Stimulated activated CD8-positive, alpha-beta memory T cell treated with anti-CD3 and anti-CD28 coated beads, Interleukin-12 subunit alpha, Interleukin-12 subunit beta, amount 100 ng/mL, for 24 hours (primary cell): ENCODE measurements around the gene HABP2.

Source experiments
- DNase-seq: peaks from one replicate; pipeline ENCODE4 v3.0.0-alpha.2; 2020; ENCODE audit errors: extremely low read depth

Gene HABP2

DNA sequence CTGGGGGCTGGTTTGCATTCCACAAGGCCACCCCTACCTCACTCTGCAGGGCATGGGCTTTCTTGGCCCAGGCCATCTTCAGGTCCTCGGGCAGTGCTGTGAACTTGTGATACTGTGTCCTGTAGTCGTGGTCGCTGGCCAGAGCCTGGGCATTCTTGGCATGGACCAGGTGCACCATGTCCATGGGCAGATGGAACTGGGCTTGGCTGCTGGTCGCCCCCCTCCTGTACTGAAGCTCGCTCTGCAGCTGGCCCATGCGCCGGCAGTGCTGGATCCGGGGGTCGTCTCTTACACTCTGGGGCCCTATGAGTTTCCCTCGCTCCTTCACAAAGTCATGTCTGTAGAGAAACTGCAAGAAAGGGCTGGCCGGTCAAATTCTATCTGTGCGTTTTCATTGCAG, 51.7 kb downstream of the HABP2 start:
- DNase-seq: no peak

DNA sequence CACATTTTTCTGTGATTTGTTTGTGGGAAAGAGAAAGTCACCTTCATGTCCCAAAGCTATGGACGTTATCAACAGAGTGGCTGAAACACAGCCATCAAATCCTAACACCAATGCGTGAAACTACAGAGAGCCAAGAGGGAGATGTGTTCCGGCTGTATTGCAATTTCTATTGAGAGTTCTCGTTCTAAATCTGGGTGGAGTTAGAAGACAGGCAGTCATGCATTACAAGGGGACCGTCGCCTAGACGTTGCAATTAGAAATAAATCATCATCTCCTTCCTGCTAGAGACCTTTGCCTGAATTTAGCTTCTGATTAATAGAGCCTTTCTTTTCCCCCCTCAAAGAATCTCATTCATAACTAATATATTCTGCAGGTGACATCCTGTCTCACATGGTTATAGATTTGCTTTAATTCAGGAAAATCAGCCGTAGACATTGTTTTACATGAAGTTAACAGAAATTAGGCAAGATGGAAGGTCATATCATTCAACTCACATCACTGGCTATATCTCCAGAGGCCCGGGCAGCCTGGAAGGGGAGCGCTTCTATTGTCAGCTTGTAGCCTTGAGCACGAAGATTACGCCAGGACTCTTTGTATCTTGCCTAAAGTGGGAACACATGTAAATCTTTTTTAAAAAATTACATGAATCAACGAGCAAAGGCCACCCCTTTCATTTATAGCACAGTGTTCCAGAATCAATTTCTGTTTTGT, 52.6 kb downstream of the HABP2 start:
- no peak for DNase-seq

DNA sequence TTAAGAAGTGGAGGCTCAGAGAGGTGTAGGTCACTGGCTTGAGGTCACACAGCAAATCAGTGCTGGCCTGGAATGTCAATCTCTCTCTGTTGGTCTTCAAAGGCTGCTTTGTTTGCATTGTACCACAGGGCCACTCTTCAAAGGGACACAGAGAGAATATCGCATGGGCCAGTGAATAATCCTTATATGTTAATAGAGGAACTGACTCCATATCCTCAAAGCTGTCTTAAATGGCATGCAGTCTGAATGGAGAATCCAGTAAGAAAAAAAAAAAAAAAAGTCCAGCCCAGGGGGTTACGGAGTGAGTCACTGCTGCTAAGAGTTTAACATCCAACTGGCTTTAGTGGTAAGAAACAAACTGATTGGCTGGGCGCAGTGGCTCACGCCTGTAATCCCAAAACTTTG, 56.9 kb downstream of the HABP2 start:
- no peak for DNase-seq

DNA sequence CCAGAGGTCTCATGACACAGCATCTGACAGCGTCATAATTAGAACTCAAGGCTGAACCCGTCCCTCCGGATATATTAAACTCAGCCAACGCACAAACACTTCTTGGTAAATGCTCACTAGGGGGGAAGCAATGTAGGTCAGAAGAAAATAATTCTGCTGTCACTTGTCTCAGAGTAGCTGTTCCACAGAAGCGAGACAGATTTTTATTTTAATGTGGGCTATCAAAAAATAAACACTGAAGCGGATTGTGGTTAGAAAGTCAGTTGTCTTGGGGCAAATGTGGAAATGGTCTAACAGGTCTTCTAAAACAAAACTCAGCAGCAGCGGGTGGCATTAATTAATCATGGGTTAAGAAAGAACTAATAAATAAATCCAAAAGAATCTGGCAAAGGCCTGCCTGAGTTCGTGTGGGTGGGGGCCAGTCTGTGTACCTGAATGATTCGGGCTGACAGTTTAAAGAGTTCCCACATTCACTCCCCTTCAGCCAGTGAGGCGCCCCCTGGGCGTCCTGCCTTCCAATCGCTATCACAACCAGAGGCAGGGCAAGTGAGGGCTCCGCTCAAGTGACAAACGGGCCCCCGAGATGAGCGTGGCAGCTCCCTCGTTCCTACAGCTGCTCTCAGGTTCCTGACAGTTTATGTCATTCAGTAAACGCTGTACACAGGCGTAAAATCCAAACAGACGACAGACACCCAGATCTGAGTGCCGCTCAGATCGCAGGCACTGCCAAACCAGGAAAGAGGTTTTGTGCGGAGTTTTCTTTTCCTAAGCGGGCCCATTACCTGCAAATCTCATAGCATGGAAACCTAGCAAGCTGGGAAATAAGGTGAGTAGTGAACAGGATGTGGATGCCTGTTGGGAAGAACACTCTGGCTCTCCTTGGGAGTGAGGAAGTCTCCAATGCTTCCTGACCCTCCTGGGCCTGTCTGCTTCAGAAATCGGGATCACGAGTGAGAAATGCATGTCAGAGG, 58.1 kb downstream of the HABP2 start:
- DNase-seq: no peak

DNA sequence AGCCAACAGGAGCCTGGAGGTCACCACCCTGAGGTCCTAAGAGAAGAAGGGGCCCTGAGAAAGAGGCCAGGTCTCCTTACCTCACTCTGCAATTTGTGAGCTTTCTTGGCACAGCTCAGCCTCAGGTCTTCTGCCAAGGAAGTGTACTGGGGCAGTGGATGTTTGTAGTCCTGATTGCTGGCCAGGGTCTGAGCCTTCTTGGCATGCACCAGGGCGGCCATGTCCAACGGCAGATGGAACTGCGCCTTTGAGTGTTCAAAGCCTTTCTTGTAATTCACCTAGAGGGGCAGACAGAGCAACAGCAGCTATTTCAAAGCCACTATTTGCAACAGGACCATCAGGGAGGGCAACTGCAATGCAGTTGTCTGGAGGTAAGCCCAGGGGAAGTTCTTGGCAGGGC, 59.3 kb downstream of the HABP2 start:
- no peak for DNase-seq

DNA sequence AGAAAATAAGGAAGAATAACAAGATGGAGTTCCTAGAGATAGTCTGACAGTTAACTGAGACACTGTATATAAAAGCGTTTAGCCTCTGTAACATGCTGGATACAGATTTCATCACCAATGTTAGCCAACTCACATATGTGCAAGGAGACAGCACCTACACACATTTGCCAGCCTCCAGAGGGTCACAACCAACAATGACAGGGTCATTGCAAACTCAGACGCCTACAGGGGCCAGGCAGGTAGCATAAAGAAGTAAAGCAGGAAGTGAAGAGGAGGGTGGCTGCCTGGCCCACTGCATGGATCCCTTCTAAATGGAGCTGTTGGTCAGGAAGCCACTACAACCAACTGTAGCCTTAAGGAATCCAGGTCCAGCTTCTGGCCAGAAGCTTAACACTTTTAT, 60.6 kb downstream of the HABP2 start:
- DNase-seq: no peak

DNA sequence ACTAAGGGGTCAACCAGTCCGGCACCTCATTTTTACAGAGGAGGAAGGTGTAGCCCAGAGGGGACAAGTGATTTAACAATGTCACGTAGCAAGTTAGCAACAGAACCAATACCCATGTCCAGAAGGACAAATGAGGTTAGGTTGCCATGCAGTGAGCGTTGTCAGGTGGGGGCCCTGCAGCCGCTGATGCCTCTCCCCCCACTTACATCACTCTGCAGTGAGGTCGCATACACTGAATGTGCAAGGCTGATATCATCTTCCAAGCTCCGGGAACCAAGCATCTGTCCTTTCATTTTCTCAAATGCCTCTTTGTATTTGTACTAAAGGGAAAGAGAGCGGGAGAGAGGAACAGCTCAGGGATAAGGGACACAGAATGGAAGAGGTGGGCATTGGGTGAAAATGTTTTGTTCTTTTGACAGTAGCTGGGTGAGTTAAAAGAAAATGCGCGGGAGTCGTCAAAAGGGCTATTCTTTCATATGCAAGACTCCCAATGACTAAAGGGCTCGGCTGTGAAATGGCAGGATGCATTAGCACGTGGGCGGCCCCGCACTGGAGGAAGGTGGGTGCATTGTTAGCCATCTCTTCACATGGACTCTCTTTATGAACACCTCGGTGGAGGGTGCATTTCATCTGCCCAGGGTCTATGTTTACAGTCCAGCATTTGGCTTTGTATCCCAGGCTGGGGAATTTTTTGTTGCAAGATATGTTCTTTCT, 61.3 kb downstream of the HABP2 start:
- no peak for DNase-seq

DNA sequence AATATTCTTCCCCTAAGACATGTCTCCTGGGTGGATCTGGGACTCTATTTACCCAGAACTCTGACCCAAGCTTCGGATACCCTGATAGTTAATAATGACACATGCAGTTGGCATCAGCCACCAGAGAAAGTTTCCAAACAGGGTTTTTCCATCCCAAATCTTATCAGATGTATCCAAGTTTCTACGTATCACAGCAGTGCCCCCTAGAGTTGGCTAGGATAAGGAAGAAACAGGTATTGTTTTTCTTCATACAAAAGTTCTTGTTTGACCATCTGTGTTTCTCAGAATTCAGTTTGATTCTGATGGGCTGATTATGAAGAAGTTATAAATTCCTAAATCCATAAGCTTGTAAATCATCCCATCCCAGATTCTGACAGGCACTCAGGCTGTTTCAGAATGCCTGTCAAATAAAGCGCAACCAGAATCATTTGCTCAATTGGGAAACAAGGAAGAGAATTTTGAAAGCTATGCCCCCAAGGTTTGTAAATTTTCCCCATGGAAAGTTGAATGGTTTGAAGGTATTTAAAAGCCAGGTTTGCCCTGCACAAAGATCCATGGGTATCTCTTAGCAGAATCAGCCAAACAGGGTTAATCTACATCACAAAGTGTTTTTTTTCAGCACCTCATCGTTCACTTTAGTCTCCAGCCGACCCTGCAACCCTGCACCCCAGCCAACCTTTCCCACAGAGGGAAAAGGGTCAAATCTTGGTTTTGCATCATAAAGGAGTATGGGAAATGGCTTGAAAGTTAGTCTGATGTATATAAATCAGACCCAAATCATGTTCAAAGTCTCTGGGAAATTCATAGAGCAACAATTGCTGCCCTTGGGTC, 63.6 kb downstream of the HABP2 start:
- DNase-seq: no peak

DNA sequence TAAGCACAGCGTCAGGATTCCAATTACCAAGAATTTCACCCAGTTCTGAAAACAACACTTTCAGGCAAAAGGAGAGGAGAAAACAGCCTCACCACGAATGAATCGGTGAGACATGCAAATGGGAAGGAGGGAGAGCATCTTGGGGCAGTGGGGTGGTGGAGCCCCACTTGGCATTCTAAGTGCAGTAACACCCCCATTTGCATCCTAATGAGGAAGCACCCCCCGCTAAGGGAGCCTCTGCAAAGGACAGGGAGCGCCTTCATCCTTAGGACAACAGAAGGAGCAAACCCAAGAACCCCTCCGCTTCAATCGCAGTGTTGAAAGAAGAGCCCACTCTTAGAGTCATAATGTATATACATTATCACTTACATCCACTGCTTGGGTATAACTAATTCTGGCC, 64.2 kb downstream of the HABP2 start:
- DNase-seq: no peak

DNA sequence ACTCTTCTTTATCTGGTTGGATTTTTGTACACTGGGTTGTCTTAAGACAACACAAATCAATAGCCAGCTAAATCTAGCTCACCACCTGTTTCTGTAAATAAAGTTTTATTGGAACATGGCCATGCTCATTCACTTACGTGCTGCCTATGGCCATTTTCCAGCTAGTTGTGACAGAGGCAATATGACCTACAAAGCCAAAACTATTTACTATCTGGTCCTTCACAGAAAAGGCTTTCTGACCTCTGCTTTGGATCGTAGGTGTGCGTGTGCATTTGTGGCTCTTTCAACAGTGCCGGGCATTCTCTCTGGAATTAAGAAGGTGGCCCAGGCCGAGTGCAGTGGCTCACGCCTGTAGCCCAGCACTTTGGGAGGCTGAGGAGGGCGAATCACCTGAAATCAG, 65.5 kb downstream of the HABP2 start:
- no peak for DNase-seq

DNA sequence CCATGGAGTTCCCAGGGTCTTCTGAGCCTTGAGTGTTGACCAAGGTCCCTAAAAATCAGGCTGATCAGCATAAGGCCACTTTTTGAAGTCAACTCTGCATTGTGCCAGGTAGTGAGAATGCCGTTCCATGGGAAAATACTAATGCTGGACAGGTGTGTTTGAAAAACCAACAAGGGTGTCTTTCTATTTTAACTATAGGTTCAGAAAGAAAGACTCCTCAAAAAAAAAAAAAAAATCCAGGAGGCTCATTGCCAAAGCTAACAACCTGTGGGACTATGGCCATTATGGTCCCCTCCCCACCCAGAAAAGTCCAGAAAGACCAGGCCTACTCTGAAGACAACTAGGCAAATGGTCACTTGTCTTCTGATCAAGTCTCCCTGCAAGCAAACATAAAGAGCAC, 66.5 kb downstream of the HABP2 start:
- no peak for DNase-seq

DNA sequence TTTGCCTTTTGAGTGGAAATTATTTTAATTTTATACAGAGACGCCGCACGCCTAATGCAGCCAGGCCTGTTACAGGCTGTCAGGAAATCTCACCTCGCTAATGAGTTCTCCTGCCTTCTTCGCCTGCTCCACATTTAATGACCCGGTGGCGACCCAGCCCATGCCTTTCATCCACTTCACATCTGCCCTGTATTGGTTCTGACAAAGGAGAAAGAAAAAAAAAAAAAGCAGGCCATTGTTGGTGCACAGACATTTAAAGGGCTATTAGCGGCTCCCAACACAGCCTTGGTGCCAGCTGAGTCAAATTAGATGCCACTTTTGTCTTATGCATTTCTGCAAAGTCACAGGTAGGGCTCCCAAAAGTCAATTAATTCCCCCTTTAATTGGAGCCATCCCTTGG, 67.7 kb downstream of the HABP2 start:
- DNase-seq: no peak

DNA sequence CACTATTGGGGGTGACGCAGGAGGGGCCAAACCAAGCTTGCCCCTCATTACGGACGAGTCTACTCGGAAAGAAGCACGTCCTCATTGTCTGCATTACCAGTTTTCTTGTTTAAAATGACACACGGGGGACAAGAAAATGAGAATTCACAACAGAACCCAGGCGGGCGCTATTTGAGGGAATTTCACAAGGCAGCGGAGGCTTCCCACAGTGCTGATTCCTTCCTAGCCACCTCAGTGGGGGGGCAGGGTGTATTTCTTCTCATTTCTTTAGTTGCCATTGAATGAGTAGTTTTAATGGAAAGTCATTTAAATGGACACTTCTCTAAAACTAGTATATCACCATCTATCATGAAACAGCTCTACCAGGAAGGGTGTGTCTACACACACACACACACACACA, 68.1 kb downstream of the HABP2 start:
- no peak for DNase-seq

DNA sequence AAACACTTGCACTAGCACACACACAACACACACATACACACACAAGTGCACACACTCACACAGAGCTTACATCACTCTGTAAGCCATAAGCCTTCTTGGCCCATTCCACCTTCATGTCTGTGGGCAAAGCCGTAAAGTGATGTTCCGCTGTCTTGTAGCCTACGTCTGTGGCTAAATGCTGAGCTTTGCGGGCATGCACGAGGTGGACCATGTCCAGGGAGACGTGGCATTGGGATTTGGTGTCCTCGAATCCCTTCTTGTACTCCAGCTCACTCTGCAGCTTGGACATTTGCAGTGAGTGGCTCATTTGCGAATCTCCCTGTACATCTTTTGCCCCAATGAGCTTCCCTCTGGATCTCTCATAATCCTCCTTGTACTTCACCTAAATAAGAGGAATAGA, 68.9 kb downstream of the HABP2 start:
- DNase-seq: no peak

DNA sequence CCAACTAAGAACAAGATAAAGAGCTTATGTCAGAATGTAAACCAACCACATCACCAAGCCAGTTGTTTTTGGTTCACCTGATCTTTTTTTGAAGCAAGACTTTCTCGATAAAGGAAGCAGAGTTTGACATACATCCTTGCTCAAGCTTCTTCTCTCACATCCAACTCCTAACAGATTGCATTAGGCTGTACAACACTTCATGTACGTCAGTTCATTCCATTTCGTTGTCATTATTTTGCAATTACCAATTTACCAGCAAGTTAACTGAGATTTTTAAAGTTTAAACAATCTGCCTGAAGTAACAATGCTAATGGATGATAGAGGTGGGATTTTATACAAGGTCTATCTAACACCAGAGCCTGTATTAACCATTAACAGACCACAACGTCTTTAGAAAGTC, 70.0 kb downstream of the HABP2 start:
- DNase-seq: no peak

DNA sequence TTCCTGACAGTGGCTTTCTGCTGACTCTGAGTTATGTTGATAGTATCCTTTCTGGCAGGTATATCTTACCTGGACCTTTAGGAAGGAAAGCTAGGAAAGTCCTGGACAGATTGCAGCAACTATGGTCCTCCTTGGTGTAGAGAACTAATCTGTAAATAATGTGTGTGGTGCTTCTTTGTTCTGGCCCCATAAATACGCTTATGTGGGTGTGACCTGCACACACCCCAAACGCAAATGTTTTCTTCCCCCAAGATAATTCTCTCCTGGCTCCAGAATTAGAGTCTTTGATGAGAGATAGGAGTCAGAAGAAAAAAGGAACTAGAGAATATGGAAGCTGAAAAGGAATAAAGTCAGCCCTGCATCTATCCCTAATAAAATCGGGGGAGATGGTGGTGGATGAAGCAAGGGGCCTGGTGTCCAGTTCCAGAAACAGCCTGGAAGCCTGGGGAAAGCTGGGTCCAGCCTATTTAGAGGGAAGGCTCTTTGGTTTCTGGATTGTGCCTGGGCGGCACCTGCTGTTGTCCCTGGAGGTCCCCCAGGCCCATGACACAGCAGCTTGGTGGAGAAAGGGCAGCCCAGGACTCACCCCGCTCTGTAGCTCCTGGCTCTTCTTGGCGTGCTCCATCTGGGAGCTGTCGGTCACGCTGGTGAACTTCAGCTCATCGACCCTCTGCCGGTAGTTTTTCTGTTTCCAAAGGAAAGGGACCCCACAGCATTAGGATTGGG, 72.8 kb downstream of the HABP2 start:
- DNase-seq: no peak

DNA sequence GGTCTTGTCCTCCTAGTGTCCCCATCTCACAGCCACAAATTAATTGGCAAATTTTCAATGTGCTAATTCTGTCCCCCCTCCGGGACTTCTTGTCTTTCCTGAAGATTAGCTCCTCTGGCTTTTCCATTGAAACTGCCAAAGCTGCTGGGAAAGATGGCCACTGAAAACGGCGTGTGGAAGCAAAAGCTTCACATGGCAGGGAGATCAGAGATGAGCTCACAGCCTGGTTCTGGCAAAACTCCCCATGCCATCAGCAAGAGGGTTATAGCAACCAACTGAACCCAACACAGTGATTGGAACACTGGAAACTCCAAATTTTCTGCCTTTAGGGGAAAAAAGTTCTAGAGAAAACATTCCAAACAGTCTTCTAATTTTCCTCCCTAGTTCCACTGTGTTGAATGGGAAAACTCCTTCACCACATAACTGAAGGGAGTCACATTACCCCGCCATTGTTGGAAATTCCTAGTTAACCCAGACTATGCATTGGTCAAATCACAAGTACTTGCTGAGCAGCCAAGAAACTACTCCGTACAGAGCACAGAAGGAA, 74.0 kb downstream of the HABP2 start:
- no peak for DNase-seq

DNA sequence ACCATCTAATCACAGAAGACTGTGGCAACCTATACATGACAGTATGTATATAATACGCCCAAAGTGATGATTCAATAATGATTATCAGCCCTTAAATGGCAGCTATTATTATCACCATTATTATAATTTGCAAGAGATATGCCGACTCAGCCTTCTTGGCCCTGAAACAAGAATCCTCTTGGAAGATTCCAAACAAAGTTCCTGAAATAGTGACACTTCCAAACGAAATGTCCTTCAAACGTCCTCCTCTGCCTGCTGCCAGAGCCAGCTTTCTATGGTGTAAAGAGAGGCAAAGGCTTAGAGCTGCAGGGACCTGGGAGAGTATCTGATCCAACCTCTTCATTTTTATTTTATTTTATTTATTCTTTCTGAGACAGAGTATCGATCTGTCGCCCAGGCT, 75.0 kb downstream of the HABP2 start:
- DNase-seq: no peak

DNA sequence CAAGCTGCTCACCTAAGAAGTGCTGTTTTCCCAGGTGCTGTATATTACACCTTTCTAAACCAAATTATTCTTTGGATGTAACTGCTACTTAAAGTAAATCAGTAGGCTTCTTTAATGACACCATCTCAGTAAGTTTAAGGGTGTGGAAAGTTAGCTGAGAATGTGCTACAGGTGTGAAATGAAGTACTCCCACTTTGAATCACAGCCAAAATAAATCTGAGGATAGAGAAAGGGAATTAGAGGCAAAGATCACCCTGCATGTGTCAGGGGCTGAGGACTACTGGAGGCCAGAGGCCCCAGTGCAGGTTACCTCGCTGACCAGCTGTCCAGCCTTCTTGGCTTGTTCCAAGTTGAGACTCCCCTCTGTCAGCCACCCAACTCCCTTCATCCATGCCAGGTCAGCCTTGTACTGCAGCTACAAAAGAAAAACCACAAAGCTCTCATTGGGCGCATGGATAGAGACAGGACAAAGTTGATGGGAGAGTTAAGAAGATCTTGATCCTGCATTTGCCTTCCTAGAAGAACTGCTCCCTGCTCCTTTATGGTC, 75.8 kb downstream of the HABP2 start:
- DNase-seq: no peak

DNA sequence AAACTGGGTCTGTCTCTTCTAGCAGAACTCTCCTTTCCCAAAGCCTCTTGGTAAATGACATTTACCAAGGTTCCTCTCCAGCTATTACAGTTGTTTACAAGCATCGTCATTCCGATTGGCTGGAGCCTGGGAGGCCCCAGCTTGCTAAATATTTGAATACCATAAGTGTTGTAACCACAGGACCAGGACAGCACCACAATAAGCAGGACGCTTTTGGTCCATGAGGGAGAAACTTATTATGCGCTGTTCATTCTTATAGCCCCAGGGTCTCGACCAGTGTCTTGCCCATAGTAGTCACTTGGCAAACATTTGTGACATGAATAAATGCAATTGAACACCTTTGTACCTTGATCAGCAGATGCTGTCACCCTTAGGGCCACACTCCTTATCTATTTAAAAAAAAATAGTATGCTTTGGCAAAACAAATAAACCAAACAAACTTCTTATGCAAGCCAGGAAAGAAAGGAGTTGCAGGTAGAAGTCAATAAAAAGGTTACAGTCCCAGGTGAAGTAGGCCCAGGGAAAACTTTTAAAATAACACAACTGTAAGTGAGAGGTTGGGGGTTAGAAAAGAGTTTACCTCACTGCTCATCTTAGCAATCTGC, 78.2 kb downstream of the HABP2 start:
- DNase-seq: no peak
